ENCODE data around the gene SLC1A1.

SLC1A1 gene

GRCh38 chr9:4618700-4619099, 128.4 kb downstream of the SLC1A1 start:
- no peak for DNase-seq (ENCODE audit: low read depth)

- no peak for DNase-seq (ENCODE audit: low read depth)
These were observed 129.9 kb downstream of the SLC1A1 start for GRCh38 chr9:4620057-4620765.

DNA sequence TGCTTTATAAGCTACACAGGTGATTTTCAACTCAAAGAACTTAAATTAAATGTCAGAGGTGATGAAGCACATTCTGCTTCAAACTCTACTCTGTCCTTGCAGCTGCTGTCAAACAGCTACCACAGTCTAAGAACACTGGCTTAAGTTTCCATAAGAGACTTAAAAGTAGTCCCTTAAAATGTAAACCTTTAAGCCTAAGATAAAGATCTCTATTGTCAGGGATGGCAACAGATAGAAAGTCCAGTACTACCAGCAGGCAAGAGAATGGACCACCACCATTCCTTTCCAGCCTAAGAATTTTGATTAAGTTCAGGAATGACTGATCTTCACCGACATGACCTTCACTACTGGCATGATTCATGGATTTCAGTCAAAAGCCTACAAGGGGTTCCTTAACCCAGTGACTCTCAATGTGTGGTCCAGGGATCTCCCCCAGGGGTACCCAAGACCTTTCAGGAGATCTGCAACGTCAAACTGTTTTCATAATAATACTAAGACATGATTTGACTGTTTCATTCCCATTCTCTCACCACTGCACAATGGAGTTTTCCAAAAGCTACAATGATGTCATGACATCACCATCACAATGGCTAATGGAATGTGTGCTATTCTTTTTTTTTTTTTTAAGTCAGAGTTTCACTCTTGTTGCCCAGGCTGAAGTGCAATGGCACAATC, 130.8 kb downstream of the SLC1A1 start:
- DNase-seq (ENCODE audit: low read depth), result no peak

DNA sequence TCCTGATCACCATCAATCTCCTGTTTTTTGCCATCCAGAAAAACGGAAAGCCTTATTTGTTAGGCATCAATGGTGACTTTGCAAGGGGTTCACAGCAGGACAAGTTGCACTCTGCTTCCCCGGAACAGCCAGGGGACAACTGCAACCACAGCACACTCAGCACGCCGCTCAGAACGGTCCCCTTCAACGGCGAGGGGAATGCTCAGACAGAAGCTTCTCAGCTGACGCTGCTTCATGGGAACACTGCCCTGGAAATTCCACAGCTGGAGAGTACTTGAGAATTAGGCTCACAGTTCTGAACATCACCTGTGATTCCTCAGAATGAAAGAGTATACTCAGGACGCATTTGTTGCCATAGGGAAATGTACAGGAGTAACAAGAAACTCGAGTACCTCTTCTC, 131.7 kb downstream of the SLC1A1 start:
- DNase-seq (ENCODE audit: low read depth), result no peak

DNA sequence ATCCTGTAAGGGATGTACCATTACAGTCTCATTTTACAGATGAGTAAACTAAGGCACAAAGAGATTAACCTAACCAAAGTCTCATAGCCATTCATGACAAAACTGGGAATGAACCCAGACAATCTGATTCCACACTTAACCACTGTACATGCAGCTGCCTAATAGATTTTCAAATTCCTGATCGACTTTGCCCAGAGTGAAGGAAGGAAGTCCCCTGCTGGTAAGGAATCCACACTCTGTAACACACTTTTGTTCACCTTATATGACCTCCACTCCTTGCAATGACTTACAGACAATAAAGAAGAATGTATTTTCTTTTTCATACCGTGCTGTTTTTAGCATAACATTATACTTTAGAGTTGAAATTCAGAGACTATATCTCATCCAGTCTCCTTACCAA, 140.6 kb downstream of the SLC1A1 start:
- DNase-seq (ENCODE audit: low read depth), result no peak

Data from CMK (cell line).